HL-60 (cell line): Measurements from ENCODE around the gene DIO1.

Experiments used
- POLR2AphosphoS5 ChIP-seq: IDR thresholded peaks from 2 replicates; pipeline ENCODE4 v1.6.1; 2012; ENCODE audit warnings: low read depth
- SPI1 ChIP-seq: IDR thresholded peaks from 2 replicates; pipeline ENCODE4 v1.6.1; 2012; ENCODE audit warnings: low read depth, mild to moderate bottlenecking, borderline replicate concordance
- TF ChIP-seq, protein P1 (sequence below): IDR thresholded peaks from one replicate; pipeline ENCODE4 v1.5.1; 2011; ENCODE audit warnings: low read length, control low read depth, inconsistent platforms; ENCODE audit not compliant: insufficient read depth

GRCh38 chr1:53911442-53911841, 17.5 kb downstream of the DIO1 start:
- TF ChIP-seq, protein P1, sequence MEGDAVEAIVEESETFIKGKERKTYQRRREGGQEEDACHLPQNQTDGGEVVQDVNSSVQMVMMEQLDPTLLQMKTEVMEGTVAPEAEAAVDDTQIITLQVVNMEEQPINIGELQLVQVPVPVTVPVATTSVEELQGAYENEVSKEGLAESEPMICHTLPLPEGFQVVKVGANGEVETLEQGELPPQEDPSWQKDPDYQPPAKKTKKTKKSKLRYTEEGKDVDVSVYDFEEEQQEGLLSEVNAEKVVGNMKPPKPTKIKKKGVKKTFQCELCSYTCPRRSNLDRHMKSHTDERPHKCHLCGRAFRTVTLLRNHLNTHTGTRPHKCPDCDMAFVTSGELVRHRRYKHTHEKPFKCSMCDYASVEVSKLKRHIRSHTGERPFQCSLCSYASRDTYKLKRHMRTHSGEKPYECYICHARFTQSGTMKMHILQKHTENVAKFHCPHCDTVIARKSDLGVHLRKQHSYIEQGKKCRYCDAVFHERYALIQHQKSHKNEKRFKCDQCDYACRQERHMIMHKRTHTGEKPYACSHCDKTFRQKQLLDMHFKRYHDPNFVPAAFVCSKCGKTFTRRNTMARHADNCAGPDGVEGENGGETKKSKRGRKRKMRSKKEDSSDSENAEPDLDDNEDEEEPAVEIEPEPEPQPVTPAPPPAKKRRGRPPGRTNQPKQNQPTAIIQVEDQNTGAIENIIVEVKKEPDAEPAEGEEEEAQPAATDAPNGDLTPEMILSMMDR = no peak
- TF ChIP-seq SPI1 = no peak
- no peak for TF ChIP-seq POLR2AphosphoS5
